GM21576 (cell line): ENCODE results near the gene FREY1.

Source experiments
- ATAC-seq: cut with Tn5 transposase; IDR thresholded peaks from one replicate; pipeline ENCODE4 v1.9.1; 2021; ENCODE audit warnings: mild to moderate bottlenecking, moderate library complexity; ENCODE audit not compliant: unreplicated experiment

The FREY1 gene

GRCh38 chr11:45896422-45896984 lies 10.6 kb downstream of the FREY1 start:
- ATAC-seq = no peak

GRCh38 chr11:45895553-45896259 lies 11.4 kb downstream of the FREY1 start:
- ATAC-seq = no peak

GRCh38 chr11:45894555-45895247 lies 12.4 kb downstream of the FREY1 start:
- ATAC-seq = no peak

- ATAC-seq = no peak
Observed at GRCh38 chr11:45892856-45893255, 14.2 kb downstream of the FREY1 start.

GRCh38 chr11:45890886-45891550 lies 16.1 kb downstream of the FREY1 start:
- no peak for ATAC-seq

GRCh38 chr11:45889966-45890365 lies 17.1 kb downstream of the FREY1 start:
- no peak for ATAC-seq

GRCh38 chr11:45889555-45889954 lies 17.5 kb downstream of the FREY1 start:
- no peak for ATAC-seq

- ATAC-seq = no peak
Observed at GRCh38 chr11:45887587-45887986, 19.5 kb downstream of the FREY1 start.

- ATAC-seq = no peak
Observed at GRCh38 chr11:45886816-45887520, 20.1 kb downstream of the FREY1 start.

- no peak for ATAC-seq
Observed at GRCh38 chr11:45885921-45886721, 20.9 kb downstream of the FREY1 start.

- ATAC-seq = peak; percentile 47
Observed at GRCh38 chr11:45885274-45885920, 21.7 kb downstream of the FREY1 start, which contains the start of gene MAPK8IP1. TSS of gene MAPK8IP1 (plus strand) at chr11:45885651. CDS start at chr11:45885821, 170 bp downstream.

- ATAC-seq = no peak
Observed at GRCh38 chr11:45884596-45885185, 22.4 kb downstream of the FREY1 start.

GRCh38 chr11:45881708-45882368 lies 25.2 kb downstream of the FREY1 start:
- ATAC-seq = no peak

GRCh38 chr11:45880772-45881570 lies 26.1 kb downstream of the FREY1 start:
- no peak for ATAC-seq

- ATAC-seq = no peak
Observed at GRCh38 chr11:45879803-45880686, 27.0 kb downstream of the FREY1 start.

- no peak for ATAC-seq
Observed at GRCh38 chr11:45877845-45878244, 29.2 kb downstream of the FREY1 start.

GRCh38 chr11:45877221-45877620 lies 29.9 kb downstream of the FREY1 start:
- ATAC-seq = no peak
